ENCODE results near the gene EIF4G3.

EIF4G3 gene

GRCh38 chr1:21018673-21019072 is 158.0 kb downstream of the EIF4G3 start:
- no peak for TF ChIP-seq SIN3A (IDR thresholded peaks at IDR 0.05; ENCODE audit: borderline replicate concordance, insufficient read depth, low read length)
- TF ChIP-seq TAF1 (IDR thresholded peaks at IDR 0.05; ENCODE audit: borderline replicate concordance, insufficient read depth, low read length) = no peak
- no peak for TF ChIP-seq FOXP2 (optimal IDR thresholded peaks at IDR 0.05; ENCODE audit: borderline replicate concordance, extremely low read depth, extremely low read length, insufficient read depth)
- TF ChIP-seq POLR2AphosphoS5 (IDR thresholded peaks at IDR 0.05; ENCODE audit: low read depth, low read length) = no peak
- TF ChIP-seq REST (IDR thresholded peaks at IDR 0.05; ENCODE audit: insufficient read depth in 1 of 2, low read depth in 2 of 2, low read length in 2 of 2) = no peak

GRCh38 chr1:21013510-21013909 is 163.2 kb downstream of the EIF4G3 start:
- no peak for TF ChIP-seq REST (IDR thresholded peaks at IDR 0.05; ENCODE audit: insufficient read depth in 1 of 2, low read depth in 2 of 2, low read length in 2 of 2)
- no peak for TF ChIP-seq SIN3A (IDR thresholded peaks at IDR 0.05; ENCODE audit: borderline replicate concordance, insufficient read depth, low read length)
- TF ChIP-seq POLR2AphosphoS5 (IDR thresholded peaks at IDR 0.05; ENCODE audit: low read depth, low read length) = no peak
- no peak for TF ChIP-seq TAF1 (IDR thresholded peaks at IDR 0.05; ENCODE audit: borderline replicate concordance, insufficient read depth, low read length)
- TF ChIP-seq FOXP2 (optimal IDR thresholded peaks at IDR 0.05; ENCODE audit: borderline replicate concordance, extremely low read depth, extremely low read length, insufficient read depth) = no peak

- TF ChIP-seq TAF1 (IDR thresholded peaks at IDR 0.05; ENCODE audit: borderline replicate concordance, insufficient read depth, low read length) = no peak
- no peak for TF ChIP-seq POLR2AphosphoS5 (IDR thresholded peaks at IDR 0.05; ENCODE audit: low read depth, low read length)
- TF ChIP-seq REST (IDR thresholded peaks at IDR 0.05; ENCODE audit: insufficient read depth in 1 of 2, low read depth in 2 of 2, low read length in 2 of 2) = no peak
- no peak for TF ChIP-seq SIN3A (IDR thresholded peaks at IDR 0.05; ENCODE audit: borderline replicate concordance, insufficient read depth, low read length)
- no peak for TF ChIP-seq FOXP2 (optimal IDR thresholded peaks at IDR 0.05; ENCODE audit: borderline replicate concordance, extremely low read depth, extremely low read length, insufficient read depth)
Measured at GRCh38 chr1:21012937-21013336, 163.8 kb downstream of the EIF4G3 start.

GRCh38 chr1:21007876-21008275 is 168.8 kb downstream of the EIF4G3 start:
- TF ChIP-seq TAF1 (IDR thresholded peaks at IDR 0.05; ENCODE audit: borderline replicate concordance, insufficient read depth, low read length) (no peak), SIN3A (IDR thresholded peaks at IDR 0.05; ENCODE audit: borderline replicate concordance, insufficient read depth, low read length) (no peak), FOXP2 (optimal IDR thresholded peaks at IDR 0.05; ENCODE audit: borderline replicate concordance, extremely low read depth, extremely low read length, insufficient read depth) (no peak), POLR2AphosphoS5 (IDR thresholded peaks at IDR 0.05; ENCODE audit: low read depth, low read length) (no peak), REST (IDR thresholded peaks at IDR 0.05; ENCODE audit: insufficient read depth in 1 of 2, low read depth in 2 of 2, low read length in 2 of 2) (no peak)
